ENCODE results near the gene RAMACL.

DNA sequence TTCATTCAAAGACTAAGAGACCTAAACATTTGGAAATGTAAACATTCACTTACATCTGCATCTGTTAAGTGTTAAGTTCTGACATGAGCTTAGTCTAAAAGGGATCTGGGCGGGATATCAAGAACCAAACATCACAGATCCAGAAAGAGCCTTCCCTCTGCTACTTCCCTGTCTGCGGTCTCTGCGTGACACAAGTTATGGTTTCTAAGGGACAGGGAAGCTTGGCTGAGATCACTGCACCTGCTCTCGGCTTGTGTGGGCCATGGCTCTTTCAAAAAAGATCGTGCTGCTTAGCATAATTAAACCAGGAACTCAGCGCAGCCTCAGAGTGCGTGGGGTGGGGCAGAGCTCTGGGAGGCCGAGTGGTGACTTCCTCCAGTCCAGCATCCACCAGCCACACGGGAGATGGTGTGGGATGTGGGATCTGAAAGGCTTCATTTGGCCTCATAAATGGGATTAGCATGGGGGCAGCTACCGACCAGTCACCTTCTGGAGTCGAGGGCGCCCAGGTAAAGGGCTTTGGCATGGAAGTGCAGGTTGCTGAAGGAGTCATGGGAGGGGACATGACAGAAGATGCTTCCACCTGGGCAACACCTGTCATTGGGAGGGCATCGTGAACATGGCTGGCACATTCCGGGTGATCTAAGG, 16.7 kb upstream of the RAMACL start:
- TF ChIP-seq, protein P1, sequence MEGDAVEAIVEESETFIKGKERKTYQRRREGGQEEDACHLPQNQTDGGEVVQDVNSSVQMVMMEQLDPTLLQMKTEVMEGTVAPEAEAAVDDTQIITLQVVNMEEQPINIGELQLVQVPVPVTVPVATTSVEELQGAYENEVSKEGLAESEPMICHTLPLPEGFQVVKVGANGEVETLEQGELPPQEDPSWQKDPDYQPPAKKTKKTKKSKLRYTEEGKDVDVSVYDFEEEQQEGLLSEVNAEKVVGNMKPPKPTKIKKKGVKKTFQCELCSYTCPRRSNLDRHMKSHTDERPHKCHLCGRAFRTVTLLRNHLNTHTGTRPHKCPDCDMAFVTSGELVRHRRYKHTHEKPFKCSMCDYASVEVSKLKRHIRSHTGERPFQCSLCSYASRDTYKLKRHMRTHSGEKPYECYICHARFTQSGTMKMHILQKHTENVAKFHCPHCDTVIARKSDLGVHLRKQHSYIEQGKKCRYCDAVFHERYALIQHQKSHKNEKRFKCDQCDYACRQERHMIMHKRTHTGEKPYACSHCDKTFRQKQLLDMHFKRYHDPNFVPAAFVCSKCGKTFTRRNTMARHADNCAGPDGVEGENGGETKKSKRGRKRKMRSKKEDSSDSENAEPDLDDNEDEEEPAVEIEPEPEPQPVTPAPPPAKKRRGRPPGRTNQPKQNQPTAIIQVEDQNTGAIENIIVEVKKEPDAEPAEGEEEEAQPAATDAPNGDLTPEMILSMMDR (conservative IDR thresholded peaks at IDR 0.05), result no peak
- TF ChIP-seq ZFX (IDR thresholded peaks at IDR 0.05), result no peak

All from C4-2B (cell line).